Measurements from ENCODE around the gene TPK1. TPM values are rescaled to one million over a fixed set of nuclear protein-coding genes. Genes with fewer than 3 reads are reported as not detected.

The TPK1 gene
- total RNA-seq, 2 donors from 2014 or later, result 4.5 to 5.1 TPM

DNA sequence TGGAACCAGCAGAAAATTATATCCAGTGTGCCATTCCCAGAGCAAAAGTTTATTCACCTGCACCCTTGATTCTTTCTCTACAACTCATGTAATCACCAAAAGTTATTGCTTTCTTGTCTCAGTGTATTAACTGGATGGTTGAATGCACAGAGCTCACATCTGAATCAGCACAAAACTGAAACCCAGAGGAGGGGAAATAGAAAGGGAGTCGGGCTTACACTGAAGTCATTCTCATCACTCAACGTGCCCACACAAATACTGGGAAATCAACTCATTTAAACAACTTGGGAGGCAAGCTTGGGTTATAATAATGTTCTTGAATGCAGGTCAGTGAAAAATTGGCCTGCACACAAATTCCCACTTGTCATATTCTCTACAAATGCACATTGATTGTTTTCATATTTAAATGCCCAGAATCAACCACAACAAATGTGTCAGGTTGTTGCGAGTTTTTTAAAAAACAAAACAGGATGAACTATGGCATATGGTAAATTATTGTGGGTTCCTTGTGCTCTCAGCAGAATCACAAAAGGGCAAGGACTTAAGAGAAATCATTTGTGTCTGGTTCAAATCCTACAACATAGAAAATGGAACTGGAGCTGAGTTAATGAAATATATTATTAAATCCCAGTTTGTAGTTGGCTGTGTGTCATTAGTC, 306.5 kb downstream of the TPK1 start:
- no peaks in the 10 kb centered on the region for H3K9me3 ChIP-seq
- H3K27me3 ChIP-seq (replicated peaks; ENCODE audit: insufficient read depth), result no peaks in the 10 kb centered on the region
- no peak for DNase-seq (ENCODE audit: low spot score)
- intact Hi-C loops (cut with DNase I), result no loop called here
- no peaks in the 10 kb centered on the region for H3K4me1 ChIP-seq (replicated peaks)
- H3K4me3 ChIP-seq, result no peak overlapping the region
- TF ChIP-seq, protein P1, sequence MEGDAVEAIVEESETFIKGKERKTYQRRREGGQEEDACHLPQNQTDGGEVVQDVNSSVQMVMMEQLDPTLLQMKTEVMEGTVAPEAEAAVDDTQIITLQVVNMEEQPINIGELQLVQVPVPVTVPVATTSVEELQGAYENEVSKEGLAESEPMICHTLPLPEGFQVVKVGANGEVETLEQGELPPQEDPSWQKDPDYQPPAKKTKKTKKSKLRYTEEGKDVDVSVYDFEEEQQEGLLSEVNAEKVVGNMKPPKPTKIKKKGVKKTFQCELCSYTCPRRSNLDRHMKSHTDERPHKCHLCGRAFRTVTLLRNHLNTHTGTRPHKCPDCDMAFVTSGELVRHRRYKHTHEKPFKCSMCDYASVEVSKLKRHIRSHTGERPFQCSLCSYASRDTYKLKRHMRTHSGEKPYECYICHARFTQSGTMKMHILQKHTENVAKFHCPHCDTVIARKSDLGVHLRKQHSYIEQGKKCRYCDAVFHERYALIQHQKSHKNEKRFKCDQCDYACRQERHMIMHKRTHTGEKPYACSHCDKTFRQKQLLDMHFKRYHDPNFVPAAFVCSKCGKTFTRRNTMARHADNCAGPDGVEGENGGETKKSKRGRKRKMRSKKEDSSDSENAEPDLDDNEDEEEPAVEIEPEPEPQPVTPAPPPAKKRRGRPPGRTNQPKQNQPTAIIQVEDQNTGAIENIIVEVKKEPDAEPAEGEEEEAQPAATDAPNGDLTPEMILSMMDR (IDR thresholded peaks at IDR 0.05), result no peak
- TF ChIP-seq POLR2A (IDR thresholded peaks at IDR 0.05) (no peak), POLR2AphosphoS5 (IDR thresholded peaks at IDR 0.05) (no peak)
- WGBS, result 62% methylated on average over 3 of the region's 3 CpGs
- no peak overlapping the region for H3K27ac ChIP-seq
- H3K36me3 ChIP-seq, result no peaks in the 10 kb centered on the region

DNA sequence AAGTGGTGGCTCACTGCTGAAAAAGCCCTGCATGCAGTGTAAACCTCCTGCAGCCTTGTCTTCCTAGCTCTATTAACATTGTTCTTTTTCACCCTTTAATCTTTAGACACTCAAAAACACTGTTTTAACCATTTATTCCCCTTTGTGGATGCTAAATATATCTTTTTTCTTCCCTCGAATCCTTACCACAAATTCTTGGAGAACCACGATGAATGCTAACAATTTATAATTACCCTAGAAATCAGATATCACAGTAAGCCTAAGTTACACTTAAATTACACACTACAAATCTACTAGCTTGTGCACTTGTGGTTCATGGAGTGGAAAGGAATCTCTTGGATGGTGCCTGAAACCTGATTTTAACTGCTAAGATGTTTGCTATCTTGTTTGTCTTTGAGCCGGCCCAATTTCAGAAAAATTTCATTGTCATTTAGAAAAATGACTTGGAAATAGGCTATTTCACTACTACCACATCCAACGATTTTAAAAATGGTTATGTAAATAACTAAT, 307.3 kb downstream of the TPK1 start:
- WGBS, result 73% methylated on average over 4 of the region's 4 CpGs
- H3K4me1 ChIP-seq (replicated peaks), result no peaks in the 10 kb centered on the region
- H3K27me3 ChIP-seq (replicated peaks; ENCODE audit: insufficient read depth), result no peaks in the 10 kb centered on the region
- H3K27ac ChIP-seq, result no peak overlapping the region
- DNase-seq (ENCODE audit: low spot score), result no peak
- H3K9me3 ChIP-seq, result no peaks in the 10 kb centered on the region
- intact Hi-C loops (cut with DNase I), result no loop called here
- H3K36me3 ChIP-seq, result no peaks in the 10 kb centered on the region
- H3K4me3 ChIP-seq, result no peak overlapping the region
- no peak for TF ChIP-seq POLR2A (IDR thresholded peaks at IDR 0.05)
- TF ChIP-seq POLR2AphosphoS5 (IDR thresholded peaks at IDR 0.05), result no peak
- TF ChIP-seq, protein P1 (IDR thresholded peaks at IDR 0.05), result no peak

DNA sequence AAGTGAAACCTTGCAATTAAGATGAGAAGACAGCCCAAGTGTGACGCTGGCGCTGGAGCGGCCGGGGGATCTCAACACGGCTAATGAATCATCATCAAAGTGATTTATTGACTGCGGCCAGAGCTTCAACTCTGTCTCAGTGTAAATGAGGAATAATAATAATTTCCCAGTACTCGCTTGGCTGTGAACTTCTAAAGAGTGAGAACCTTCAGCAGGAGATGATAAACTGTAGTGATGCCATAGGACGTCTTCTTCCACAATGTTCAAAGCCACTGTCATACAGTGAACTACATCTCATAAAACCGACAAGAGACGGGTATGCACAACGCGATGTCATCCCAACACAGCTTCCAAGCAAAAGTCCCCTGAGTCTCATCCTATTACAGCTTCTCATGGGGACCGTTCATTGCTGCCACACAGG, 308.8 kb downstream of the TPK1 start:
- H3K4me1 ChIP-seq (replicated peaks), result no peaks in the 10 kb centered on the region
- no peak for TF ChIP-seq POLR2AphosphoS5 (IDR thresholded peaks at IDR 0.05)
- H3K9me3 ChIP-seq, result no peaks in the 10 kb centered on the region
- 63% methylated on average over 13 of the region's 13 CpGs for WGBS
- no peaks in the 10 kb centered on the region for H3K27me3 ChIP-seq (replicated peaks; ENCODE audit: insufficient read depth)
- intact Hi-C loops (cut with DNase I), result no loop called here
- H3K36me3 ChIP-seq, result no peaks in the 10 kb centered on the region
- no peak overlapping the region for H3K27ac ChIP-seq
- no peak overlapping the region for H3K4me3 ChIP-seq
- DNase-seq (ENCODE audit: low spot score), result no peak

DNA sequence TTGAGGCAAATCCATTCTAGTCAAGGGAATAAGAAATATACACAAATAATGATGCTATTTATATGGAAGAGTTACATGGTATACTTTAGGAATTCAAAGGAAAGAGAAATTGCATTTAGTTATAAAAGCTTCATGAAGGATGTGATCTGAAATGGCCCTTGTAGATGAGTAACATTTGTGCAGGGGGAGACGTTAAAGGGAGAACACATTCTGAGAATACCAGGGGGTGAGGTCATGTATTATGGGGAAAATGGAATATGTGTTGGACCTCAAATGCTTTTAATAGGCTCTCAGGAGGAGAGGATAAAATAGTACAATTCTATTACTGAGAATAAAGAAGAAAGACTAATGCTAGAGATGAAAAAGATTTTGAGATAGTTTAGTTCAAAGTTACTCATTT, 309.9 kb downstream of the TPK1 start:
- H3K4me3 ChIP-seq, result no peak overlapping the region
- H3K4me1 ChIP-seq (replicated peaks), result no peaks in the 10 kb centered on the region
- intact Hi-C loops (cut with DNase I), result no loop called here
- H3K36me3 ChIP-seq, result no peaks in the 10 kb centered on the region
- WGBS, result 67% methylated on average over 1 of the region's 1 CpG
- no peak overlapping the region for H3K27ac ChIP-seq
- no peaks in the 10 kb centered on the region for H3K27me3 ChIP-seq (replicated peaks; ENCODE audit: insufficient read depth)
- no peaks in the 10 kb centered on the region for H3K9me3 ChIP-seq
- TF ChIP-seq, protein P1 (IDR thresholded peaks at IDR 0.05), result no peak
- TF ChIP-seq POLR2AphosphoS5 (IDR thresholded peaks at IDR 0.05) (no peak), POLR2A (IDR thresholded peaks at IDR 0.05) (no peak)
- no peak for DNase-seq (ENCODE audit: low spot score)

DNA sequence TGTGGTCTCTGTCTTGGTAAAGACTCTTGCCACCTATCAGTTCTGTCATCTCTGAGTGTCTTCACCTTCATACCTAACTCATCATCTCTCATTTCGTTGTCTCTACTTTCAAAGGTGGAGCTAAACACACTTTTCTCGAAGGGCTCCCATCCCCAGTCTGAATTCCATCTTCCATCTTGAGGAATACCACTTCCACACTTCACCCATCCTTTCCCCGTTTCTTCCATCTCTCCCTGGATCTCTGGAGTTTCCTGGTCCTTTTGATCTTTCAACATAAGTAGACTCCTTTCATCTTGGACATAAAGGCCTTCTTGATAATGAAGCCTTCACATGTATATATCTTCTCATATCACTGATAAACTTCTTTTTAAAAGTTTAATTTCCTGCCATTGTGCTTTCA, 311.6 kb downstream of the TPK1 start:
- intact Hi-C loops (cut with DNase I), result no loop called here
- no peak overlapping the region for H3K27ac ChIP-seq
- H3K4me1 ChIP-seq (replicated peaks), result no peaks in the 10 kb centered on the region
- WGBS, result 95% methylated on average over 3 of the region's 3 CpGs
- DNase-seq (ENCODE audit: low spot score), result no peak
- TF ChIP-seq, protein P1 (IDR thresholded peaks at IDR 0.05), result no peak
- TF ChIP-seq POLR2AphosphoS5 (IDR thresholded peaks at IDR 0.05), result no peak
- TF ChIP-seq POLR2A (IDR thresholded peaks at IDR 0.05), result no peak
- no peaks in the 10 kb centered on the region for H3K9me3 ChIP-seq
- no peaks in the 10 kb centered on the region for H3K27me3 ChIP-seq (replicated peaks; ENCODE audit: insufficient read depth)
- H3K4me3 ChIP-seq, result no peak overlapping the region
- no peaks in the 10 kb centered on the region for H3K36me3 ChIP-seq
